HG02759 (cell line): ENCODE data around the gene MAPRE3.

Source experiments
- ATAC-seq: cut with Tn5 transposase; IDR thresholded peaks from one replicate; pipeline ENCODE4 v1.9.1; 2021; ENCODE audit warnings: mild to moderate bottlenecking, moderate library complexity; ENCODE audit not compliant: unreplicated experiment

Gene MAPRE3

DNA sequence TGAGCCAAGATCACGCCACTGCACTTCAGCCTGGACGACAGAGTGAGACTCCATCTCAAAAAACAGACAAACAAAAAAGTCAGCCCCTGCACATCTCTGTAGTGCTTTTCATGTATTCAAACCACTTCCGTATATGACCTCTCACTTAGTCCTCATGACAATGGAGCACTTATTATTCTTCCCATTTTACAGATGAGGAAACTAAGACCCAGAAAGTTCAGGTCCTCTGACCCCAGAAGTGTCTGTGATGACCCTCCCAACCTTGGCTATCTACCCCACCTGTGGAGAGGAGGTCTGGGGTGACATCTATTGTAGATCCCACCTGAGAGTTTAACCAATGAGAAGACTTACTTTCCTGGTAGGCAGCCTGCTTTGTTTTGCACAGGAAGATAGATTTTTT is 21.6 kb upstream of the MAPRE3 start:
- ATAC-seq = no peak

GRCh38 chr2:26950246-26950645 is 20.2 kb upstream of the MAPRE3 start:
- no peak for ATAC-seq

GRCh38 chr2:26951236-26951635 is 19.2 kb upstream of the MAPRE3 start:
- no peak for ATAC-seq

GRCh38 chr2:26952374-26952773 is 18.1 kb upstream of the MAPRE3 start:
- ATAC-seq = no peak

GRCh38 chr2:26954135-26954534 is 16.3 kb upstream of the MAPRE3 start:
- ATAC-seq = no peak

DNA sequence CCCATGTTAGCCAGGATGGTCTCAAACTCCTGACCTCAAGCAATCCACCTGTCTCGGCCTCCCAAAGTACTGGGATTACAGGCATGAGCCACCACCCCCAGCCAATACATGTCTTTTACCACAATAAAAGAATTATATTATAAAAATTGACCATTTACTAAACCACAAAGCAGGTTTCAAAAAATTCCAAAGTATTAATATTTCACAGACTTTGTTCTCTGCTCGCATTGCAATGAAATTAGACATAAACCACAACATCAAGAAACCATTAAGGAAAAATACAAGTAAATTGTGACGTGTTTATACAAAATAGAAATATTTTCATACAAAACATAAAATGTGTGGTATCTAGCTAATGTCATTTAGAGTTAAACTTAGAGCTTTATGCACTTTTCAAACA is 13.4 kb upstream of the MAPRE3 start:
- no peak for ATAC-seq

DNA sequence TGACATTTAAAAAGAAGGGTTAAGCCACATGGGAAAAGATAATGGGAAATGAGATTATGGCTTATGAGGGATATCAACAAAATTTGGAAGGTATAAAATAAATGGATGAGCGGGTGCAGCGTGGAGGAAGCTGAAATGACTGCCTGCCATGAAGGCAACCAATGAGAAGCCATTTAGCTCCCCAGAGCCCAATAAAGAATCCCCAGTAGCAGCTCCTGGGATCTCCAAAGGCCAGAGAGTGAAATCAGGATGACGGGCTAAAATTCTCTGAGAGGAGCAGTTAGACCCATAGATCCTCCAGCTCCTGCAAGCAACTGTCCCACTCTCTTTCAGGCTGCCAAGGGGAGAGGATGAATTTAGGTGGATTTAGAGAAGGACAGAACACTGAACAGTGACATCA is 12.9 kb upstream of the MAPRE3 start:
- ATAC-seq = no peak

DNA sequence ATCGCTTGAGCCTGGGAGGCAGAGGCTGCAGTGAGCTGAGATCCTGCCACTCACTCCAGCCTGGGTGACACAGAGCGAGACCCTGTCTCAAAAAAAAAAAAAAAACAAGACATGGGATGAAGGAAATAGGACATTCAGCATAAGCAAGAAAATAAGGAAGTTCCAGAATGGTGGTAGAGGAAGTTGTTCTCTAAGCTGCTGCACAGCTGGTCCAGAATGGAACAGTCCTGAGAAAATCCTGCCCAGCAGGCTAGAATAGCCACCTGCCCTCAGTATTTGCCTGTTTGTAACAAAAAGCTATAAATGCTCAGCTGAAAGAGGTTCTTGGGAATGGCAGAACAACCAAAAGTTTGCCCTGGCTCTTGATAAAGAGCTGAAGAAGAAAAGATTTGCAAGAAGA is 11.1 kb upstream of the MAPRE3 start:
- ATAC-seq = no peak

DNA sequence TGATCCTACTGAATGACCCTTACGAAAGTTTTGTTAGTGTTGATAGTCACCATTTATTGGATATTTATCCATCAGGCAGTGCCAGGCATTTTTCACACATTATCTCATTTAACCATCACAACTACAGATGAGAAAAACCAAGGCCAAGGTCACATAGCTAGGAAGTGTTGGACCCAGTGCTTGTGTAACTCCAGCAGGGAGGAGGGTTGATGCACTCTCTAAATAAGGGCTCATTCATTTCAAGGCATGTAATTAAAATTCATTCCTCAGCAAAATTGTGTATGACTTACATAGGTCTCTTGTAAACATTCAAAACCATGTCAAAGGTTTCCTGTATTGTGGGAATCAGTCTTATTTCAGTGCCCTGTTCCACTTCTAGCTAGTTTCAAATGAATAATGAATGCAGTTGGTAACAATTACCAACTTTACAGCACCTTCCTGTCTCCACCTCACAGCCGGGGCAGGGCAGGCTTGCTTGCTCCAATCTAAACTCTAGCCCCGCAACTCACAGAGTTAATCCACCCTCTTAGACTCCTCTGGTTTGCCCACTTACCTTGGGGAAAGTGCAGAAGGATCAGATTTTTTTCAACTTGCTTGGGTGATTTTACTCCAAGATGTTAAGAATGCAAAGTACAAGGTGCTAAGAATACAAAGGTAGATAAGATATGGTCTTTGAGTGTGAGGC is 5.8 kb upstream of the MAPRE3 start:
- ATAC-seq = no peak

DNA sequence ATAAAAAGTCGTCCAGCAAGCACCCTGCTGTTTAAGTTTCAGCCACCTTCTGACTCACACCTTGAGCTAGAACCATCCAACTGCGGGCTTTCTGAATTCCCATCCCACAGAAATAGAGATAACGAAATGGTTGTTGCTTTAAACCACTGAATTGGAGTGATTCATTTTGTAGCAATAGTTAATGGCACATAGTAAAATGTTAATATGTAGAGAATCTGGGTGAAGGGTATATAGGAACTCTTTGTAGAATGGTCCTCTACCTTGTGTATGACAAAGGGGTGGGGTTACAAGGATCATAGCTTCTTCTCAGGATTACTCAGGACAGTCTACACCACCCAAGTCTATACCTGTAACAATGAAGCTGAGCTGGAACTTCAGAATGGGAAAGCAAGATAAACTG is 2.4 kb upstream of the MAPRE3 start:
- no peak for ATAC-seq

DNA sequence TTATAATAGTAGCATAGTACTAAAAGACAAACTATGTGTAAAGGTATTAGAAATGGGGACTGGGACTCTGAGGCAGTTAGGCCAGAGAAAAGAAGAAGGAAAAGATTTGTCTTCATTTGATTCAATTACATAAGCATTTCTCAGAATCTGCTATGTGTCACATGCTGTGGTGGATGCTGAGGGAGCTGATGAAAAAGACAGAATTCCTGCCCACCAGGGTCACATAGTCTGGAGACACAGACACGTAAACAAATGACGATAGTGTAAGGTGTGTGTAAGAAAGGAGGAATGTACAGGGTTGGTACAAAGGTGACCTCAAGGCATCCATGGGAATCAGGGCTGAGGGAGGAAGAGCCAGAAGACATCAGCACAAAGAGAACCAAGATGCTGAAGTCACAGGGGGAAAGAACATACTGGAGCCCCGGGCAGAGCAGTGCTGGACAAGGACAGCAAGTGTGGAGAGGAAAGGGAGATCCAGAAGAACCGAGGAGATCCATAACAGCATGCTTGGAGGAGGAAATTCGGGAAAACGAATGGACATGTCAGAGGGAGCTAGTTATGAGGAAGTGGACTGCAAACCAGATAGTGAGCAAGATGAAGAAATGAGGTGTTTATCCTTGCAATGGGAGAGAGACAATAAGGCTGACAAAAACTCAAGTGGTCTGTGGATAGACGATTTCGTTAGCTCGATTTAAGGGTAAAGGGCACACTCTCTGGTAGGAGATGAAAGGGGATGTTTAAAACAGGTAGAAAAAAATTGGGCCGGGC is 1.2 kb upstream of the MAPRE3 start:
- no peak for ATAC-seq

GRCh38 chr2:26970928-26971627 is 641 bp downstream of the MAPRE3 start:
- ATAC-seq = peak; percentile 16

DNA sequence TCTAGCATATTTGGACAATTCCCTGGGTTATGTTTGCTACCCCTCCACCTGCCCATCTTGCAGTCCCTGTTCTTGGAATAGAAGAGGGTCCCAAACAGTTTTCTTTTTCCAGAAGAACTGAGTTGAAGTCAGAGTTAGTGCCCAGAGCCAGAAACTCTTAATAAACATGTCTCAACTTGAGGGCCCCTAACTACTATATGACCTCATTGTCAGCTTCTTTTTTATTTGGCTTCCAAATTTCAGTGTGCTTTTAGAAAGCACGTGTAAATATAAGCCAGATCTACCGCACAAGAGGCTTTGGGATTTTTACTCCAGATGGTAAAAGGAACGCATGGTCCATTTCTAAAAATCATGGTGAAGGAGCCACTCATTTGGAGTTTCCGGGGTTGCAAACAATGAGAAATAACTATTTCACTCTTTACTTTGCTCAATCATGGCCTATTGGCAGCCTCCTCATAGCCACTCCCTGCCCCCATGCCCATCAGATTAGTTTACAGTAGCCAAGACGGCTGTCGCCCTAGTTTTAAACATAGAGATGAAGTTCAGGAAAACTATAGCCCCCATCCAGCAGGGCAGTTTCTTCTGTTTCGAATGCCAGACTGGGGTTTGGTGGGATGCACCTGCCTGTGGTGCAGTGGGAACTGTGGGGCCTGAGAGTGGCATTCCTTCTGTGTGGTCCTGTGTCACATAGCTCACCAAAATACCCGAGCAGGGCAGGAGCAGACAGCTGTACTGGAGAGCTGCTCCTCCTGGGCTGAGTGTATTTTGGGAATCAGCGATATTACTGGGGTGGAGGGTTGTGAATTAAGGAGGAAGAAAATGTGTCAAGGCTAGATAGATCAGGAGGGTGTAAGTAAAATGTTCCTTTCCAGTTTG is 1.7 kb downstream of the MAPRE3 start:
- ATAC-seq = no peak

DNA sequence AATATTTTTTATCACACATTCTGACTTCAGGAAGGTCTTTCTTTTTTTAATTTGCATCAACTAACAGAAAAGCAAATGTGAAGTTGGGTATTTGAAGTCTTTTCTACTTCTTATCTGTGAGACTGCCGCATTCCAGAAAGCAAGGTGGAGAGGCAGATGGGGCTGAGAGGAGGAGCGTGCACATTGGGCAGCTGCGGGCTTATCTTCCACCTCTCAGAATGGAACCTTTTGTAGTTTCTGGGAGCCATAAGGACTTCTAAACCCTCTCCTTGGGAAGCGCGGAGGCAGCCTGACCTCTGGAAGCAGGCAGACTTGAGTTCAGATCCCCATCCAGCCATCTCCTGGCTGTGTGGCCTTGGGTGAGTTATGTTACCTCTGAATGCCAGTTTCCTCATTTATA is 3.9 kb downstream of the MAPRE3 start:
- ATAC-seq = no peak

DNA sequence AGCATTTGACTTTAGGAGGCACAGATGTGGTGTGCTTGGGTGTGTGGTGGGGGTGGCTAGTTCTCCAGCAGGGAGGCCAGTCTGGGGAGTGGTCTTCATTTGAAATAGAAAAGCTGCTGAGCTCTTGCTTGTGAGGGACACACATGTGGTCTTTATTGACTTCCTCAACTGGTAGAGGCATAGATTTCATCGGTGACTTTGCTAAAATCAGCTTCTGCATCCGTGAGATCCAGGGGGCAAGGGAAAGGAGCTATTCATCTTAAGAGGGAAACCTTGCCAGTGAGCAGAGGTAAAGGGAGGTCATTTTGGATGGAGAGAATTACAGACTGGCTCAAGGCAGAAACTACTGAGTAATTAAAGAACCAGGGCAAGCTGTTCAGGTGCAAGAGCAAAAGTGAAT is 4.7 kb downstream of the MAPRE3 start:
- ATAC-seq = no peak

DNA sequence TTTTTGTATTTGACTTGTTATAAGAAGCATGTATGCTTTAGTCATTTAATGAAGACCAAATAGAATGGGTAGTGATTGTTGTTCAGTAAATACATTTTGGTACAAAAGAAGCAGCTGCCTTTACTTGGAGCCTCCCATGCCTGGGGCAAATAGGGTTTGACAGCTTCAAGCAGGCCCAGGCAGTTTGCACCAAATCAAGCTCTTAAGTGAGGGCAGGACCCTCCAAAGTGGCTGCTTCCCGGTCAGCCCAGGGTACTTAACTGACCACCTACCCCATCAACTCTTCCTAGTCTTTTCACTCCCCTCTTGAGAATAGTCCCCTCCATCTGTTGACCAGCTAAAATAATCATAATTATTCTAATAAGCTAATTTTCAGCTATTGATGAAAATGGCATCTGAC is 5.2 kb downstream of the MAPRE3 start:
- ATAC-seq = no peak

DNA sequence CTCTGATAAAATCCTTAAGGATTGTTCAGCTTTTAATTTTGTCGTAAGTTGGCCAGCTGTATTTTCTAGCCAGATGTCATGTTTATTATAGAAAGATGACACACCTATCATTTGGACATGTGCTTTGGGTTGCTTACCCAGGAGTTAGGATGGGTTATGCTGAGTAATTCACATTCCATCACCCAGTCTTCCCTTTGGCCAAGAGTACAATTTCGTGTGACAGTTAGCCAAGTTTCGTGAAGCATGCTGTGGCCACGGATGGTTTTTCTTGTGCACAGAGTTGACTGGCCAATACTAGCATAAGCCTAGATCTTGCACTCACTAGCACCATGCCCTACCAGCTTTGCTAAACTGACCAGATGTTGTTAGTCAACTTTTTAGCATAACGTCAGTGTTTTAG is 5.8 kb downstream of the MAPRE3 start:
- ATAC-seq = no peak

DNA sequence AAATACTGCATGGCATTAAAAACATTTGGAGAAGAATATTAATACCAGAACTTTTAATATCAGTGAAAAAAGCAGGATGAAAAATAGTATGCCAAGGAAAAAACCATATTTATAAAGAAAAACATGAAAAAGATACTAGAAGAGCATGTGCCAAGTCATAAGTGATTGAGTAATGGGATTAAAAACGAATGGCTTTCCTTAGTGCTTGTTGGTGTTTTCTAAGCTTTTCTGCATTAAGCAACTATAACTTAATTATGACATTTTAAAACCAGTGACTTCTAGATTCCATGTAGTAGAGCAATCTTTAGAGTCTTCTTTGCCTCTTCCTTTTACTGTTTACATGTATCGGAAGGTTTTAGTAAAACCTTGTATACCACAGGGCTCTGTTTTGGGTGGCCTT is 6.6 kb downstream of the MAPRE3 start:
- no peak for ATAC-seq

DNA sequence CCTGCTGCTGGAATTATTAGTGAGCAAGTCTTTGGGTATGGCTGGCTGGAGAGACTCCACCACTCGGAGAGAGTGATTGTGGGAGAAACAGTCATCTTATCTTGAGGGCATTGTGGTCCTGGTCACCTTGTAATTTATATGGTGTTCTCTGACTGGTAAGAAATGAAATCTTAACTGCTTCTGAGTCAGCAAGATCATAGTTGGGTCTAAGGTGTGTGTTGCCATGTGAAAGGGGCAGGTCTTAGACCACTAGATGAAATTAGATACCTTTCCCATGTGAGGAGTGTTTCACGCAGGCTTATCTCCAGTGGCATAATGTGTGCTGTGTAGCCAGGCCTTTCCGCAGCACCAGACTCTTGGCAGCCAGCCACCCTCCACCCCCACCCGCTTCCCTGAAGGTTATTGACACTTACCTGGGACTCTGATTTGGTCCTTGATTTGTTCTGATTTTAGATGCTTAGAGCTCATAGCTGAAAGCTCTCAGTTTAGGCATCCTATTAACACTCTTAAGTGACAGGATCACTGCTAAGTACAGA is 7.7 kb downstream of the MAPRE3 start:
- ATAC-seq = no peak

- no peak for ATAC-seq
Measured at GRCh38 chr2:26979741-26980140, 9.3 kb downstream of the MAPRE3 start.

DNA sequence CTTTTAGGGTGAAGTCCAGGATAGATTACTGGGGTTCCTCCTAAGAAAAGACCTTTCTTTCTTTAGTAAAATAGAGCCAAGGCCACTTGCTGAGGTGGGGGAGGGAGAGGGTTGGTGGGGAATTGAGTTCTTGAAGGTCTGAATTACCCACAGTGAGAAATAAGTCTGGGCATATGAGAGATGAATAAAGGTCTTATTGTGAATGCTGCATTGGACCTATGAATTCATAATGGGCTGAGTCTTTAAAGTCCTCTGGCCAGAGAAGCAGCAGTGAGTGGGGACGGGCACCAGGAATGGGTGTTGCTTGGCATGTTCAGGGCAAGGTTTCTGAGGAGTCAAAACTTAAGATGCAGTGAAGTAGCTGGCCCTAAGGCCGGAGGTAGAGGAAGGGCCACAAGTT is 10.5 kb downstream of the MAPRE3 start:
- ATAC-seq = no peak
